GM18868 (cell line): ENCODE data around the gene FILIP1L.
"Not testable (repeated sequence)": the region's sequence is repeated elsewhere in the genome, so short reads cannot be mapped to it uniquely, and the experiment has no call there.

Experiments
- ATAC-seq: cut with Tn5 transposase; IDR thresholded peaks from one replicate; pipeline ENCODE4 v1.9.1; 2021; ENCODE audit warnings: mild to moderate bottlenecking, moderate library complexity; ENCODE audit not compliant: unreplicated experiment

FILIP1L gene

DNA sequence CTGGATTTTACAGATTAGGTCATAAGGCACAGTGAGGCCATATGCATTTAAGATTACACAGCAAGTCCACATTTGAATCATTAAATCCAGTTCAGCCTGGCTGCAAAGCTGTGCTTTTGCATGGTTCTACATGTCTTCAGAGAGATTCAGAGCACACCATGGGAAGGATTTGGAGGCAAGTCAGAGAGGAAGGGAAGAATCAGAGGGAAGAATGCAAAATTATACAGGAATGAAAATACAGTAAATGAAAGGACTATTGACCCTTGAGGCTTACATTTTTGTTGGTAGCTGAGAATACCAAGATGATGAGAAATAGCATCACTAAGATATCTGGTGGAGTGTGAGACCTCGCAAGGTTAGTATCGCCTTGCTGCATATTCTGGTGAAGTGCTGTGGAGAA is 13.9 kb downstream of the FILIP1L start:
- ATAC-seq = no peak

DNA sequence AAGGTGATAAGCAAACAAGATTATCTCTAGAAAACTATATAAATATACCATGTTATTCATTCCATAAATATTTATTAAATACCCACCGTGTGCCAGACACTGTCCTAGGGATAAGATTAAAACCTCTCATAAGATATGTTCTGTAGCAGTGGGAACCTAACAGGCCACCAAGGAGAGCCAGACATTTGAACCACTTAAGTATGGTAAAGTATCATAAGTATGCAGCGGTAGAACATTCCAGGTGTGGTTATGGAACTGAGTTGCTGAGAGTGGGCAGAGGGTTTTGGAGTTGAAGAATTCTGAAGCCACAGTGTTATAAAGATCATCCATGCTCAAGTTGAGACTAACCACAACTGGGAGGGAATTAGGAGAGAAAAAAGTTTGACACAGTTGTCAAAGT is 14.7 kb downstream of the FILIP1L start:
- ATAC-seq = no peak

GRCh38 chr3:100098784-100099070 is 15.6 kb downstream of the FILIP1L start:
- no peak for ATAC-seq

GRCh38 chr3:100097919-100098783 is 16.1 kb downstream of the FILIP1L start:
- ATAC-seq = no peak

DNA sequence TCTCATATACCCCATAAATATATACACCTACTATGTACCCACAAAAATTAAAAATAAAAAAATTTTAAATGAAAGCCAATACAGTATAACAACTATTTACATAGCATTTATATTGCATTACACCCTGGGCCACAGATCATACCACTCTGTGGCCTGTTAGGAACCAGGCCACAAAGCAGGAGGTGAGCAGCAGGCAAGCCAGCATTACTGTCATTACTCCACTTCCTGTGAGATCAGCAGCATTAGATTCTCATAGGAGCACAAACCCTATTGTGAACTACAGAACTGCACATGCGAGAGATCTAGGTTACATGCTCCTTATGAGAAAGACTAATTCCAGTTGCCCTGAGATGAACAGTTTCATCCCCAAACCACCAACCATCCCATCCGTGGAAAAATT is 17.4 kb downstream of the FILIP1L start:
- ATAC-seq = no peak

- ATAC-seq = not testable (repeated sequence)
These were observed 18.0 kb downstream of the FILIP1L start for GRCh38 chr3:100096286-100096685.

- no peak for ATAC-seq
These were observed 20.5 kb downstream of the FILIP1L start for GRCh38 chr3:100093831-100094230.

GRCh38 chr3:100090669-100091005 is 23.7 kb downstream of the FILIP1L start:
- peak; percentile 15 for ATAC-seq

DNA sequence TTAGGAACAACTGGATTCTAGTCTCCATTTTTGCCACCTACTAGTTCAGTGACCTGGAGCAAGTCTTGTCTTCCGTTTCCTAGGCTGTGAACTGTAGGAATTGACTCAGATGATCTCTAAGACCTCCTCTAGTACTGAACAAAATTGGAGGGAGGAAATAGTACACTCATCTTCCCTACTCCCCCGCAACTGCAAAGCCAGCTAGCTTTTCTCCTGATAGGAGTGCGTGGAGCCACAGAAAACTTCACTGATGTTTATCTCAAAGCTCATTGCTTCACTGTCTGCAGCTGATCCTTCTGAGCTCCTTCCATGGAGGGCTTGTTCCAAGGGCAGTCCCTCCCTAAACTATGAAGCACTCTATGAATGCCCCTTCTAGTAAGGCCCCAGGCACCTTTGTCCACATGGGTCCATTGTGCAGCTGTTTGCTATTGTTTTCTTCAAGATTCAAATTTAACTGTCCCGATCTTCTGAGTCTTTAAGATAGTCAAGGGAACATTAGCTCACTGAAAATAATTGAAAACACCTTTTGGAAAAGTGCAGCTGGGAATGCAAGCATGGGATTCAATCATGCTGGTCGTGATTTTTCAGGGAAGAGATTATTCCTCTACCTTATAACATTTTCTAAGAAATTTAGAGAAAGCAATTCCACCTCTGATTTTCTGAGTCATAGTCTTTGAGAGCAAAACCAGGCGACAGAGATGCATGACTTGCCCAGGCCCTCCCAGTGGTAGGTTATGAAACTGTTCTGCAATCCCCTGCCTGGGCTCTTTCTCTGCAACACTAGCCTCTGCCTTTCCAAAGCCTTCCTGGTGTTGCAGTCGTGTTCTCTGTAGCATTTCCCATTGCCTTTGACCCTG is 24.3 kb downstream of the FILIP1L start:
- ATAC-seq = peak; percentile 85

GRCh38 chr3:100088735-100089368 is 25.4 kb downstream of the FILIP1L start:
- ATAC-seq = no peak

GRCh38 chr3:100087198-100087597 is 27.1 kb downstream of the FILIP1L start:
- ATAC-seq = peak; percentile 84

DNA sequence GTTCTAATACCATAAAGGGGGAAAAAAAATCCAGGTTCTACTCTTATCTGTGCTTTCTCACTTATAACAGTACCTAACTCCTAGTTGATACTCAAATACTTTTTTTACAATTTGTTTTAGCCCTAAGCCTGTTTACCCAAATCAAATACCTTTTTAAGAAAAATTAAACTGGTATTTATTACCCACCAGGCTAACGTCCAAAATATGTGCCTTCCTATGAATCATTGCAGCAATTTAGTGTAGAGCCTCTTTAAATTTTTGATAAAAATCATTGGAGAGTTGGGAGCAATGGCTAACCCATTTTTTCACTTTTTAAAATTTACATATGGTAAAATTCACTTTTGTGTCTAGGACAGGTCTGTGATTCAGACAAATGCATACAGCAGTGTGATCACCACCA is 27.9 kb downstream of the FILIP1L start:
- no peak for ATAC-seq

- no peak for ATAC-seq
These were observed 30.0 kb downstream of the FILIP1L start for GRCh38 chr3:100084100-100084806.

GRCh38 chr3:100083209-100083608 is 31.1 kb downstream of the FILIP1L start:
- no peak for ATAC-seq

- no peak for ATAC-seq
These were observed 31.6 kb downstream of the FILIP1L start for GRCh38 chr3:100082714-100083113.

DNA sequence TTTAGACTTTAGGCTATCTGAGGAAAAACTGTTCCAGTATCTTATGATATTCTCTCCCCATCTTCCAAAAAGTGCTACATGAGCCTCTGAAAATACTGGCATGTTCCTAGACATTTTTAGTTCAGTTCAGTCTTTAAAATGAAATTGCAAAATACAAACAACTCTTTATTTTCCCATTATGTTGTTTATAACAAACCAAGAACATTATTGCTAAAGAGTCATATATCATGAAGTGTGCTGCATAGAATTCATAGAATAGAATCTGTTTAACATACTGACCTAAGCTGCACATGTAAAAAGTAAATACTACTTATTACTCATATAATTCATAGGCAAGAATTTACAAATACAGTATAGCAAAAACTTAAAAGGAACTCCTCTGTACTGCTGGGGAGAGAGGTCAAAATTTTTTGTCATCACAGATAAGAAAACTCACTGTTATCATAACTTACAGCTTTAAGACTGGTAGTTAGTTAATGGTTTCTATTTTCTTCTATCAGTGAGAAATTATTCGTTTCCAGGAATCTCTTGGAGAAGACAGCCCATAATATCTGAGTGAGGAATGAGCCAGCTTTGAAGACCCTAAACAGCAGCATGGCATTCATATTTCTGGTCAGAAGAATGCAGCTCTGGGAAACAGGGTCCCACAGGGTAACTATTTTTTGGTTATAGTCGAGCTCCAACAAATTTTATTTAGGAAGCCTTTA is 32.2 kb downstream of the FILIP1L start:
- no peak for ATAC-seq

DNA sequence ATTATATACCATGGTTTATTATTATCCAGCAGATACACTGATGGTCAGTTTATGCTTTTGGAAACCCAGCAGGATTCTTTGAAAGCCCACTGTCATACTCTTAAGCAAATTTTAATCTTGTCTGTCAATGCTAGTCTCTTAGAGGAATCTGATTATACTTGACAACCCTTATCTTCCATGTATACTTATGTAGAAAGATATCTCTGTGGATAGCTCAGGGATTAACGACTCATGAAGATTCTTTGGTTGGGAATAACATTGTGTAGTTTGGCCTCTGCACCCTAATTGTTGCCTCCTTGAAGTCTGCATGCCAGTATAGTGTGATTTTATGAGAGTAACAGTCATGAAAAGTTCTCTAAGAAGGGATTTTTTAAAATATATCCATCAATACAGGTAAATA is 33.0 kb downstream of the FILIP1L start:
- no peak for ATAC-seq

- ATAC-seq = no peak
These were observed 33.7 kb downstream of the FILIP1L start for GRCh38 chr3:100080573-100080972.

DNA sequence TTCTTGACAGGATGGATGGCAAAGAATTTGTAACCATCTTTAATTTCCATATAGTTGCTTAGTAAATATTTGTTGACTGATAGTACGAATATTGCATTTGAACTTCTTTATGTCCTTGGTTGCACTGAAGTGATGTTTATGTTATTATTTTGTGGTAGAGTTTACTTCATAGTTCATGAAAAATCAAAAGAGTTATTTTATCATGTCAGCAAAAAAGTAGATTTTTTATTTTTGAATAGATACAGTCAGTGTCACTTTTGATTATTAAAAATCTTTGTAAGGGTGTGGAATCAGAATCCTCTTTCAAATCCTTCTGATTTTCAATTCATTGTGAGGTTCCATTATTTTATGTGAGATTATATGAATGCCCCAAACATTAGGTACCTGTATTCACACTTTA is 35.0 kb downstream of the FILIP1L start:
- no peak for ATAC-seq

- no peak for ATAC-seq
These were observed 37.4 kb downstream of the FILIP1L start for GRCh38 chr3:100076731-100077529.
